ENCODE measurements around the gene ADGRF1.
"Not testable (repeated sequence)": the region's sequence is repeated elsewhere in the genome, so short reads cannot be mapped to it uniquely, and the experiment has no call there.

The ADGRF1 gene

DNA sequence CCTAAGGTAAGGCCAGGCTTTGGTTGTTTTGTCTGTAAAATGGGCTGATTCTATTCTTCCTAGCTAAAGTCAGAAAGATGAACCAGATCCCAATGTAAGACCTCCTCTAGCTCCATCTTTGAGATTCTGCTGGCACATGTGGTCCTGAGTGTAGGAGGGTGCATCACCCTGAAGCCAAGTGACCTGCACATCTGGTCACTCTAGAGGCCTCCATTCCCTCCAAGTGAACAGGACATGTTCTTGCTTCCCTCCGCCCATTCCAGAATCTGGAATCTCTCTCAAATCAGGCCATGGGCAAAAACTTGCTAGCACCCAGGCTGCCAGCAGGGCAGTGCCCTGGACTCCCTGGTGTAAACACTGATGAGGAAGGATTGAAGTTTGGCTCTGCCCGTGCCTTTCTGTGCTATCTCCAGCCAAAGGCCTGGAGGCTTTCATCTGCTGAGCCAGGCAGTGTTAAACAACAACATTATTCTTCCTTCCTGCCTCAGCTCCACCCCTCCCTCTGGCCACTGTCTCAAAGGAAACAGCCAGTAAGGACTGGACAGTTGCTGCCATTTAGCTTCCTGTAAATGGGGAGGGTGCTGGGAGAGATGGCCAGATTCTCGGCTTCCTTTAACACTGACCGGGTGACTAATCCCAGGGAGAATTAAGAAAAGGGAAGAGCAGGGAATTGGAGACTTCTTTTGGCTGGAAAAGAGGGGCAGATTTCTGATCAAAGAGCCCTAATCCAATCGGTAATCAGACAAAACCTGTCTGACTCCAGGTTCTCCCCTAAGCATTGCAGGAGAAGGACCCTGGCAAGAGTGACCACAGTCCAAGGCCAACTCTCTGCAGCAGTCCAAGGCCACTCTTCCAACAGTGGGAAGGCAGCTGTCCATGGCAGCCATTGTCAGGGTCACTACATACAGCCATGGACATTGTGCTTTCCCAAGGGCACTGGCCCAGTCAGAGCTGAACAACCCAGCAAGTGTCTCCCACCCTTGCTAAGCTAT, 19.5 kb upstream of the ADGRF1 start:
- in situ Hi-C loops (cut with HindIII; ENCODE audit: low sequenced_read_pairs): no loop called here

DNA sequence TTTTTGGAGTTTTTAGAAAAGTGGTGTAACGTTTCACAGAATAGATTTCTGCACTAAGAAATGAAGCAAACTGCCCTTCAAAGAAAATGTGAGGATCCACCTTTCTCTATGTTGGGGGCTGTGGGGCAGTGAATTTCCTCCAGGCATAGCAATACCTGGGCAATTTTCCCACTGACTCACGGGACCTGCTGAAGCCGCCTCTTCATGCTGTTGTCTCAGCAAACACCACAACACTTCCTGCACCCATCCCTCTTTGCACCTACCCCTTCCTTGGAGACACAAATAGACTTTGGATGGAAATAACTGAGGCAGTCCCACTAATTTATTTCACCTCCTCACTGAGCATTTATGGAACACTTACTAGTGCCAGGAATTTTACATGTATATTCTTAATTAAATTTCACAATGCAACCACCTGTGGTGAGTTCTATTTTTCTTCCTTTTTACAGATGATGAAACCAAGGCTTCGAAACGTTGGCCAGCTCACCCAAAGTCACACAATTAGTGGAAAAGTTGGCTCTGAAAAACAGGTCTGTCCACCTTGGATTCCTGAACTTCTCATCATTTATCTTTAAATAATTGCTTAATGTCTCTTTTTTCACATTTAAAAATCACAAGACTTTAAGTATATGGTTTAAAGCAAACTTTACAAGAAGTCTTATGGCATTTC, 17.2 kb upstream of the ADGRF1 start:
- in situ Hi-C loops (cut with HindIII; ENCODE audit: low sequenced_read_pairs): no loop called here

DNA sequence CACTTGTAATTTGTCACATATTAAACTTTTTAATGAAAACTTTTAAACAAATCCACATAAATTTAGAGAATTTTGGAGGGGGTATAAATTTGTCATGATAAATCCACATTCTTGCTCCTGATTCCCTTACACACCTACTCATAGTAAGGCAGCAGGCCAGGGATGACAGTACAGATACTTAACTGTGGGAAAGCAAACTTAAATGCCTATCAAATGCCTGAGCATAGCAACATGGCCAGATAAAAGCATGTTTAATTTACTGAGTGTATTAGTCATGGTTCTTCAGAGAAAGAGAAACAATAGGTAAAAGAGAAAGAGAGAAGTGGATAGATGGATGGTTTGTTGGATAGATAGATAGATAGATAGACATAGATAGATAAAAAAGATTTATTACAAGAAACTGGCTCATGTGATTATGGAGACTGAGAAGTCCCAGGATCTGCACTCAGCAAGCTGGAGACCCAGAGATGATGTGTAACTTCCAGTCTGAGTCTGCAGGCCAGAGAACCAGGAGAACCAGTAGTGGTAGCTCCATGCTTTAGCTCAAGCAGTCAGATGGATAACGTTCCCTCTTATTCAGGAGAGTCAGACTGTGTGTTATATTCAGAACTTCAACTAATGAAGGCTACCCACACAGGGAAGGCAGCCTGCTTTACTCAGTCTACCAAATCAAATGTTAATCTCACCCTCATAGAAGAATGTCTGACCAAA, 15.9 kb upstream of the ADGRF1 start:
- in situ Hi-C loops (cut with HindIII; ENCODE audit: low sequenced_read_pairs): no loop called here

DNA sequence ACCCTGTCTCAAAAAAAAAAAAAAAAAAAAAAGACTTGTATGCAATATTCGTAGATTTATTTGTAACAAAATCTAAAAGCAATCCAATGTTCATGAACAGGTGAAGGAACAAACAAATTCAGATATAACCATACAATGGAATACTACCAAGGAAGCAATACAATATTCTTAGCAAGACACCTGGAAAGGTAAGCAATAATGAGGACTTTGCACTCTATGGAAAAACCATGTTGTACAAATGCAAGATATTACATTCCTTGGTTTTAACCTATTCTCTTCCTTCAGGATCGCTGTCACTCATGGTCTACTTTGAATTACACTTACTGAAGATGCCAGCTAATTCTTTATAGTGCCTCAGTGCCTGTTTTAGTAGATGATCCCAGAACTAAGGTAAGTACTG, 14.7 kb upstream of the ADGRF1 start:
- in situ Hi-C loops (cut with HindIII; ENCODE audit: low sequenced_read_pairs): no loop called here

DNA sequence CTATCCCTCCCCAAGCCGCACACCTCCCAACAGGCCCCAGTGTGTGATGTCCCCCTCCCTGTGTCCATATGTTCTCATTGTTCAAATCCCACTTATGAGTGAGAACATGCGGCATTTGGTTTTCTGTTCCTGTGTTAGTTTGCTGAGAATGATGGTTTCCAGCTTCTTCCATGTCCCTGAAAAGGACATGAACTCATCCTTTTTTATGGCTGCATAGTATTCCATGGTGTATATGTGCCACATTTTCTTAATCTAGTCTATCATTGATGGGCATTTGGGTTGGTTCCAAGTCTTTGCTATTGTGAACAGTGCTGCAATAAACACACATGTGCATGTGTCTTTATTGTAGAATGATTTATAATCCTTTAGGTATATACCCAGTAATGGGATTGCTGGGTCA, 12.2 kb upstream of the ADGRF1 start:
- in situ Hi-C loops (cut with HindIII; ENCODE audit: low sequenced_read_pairs): not testable (repeated sequence)

DNA sequence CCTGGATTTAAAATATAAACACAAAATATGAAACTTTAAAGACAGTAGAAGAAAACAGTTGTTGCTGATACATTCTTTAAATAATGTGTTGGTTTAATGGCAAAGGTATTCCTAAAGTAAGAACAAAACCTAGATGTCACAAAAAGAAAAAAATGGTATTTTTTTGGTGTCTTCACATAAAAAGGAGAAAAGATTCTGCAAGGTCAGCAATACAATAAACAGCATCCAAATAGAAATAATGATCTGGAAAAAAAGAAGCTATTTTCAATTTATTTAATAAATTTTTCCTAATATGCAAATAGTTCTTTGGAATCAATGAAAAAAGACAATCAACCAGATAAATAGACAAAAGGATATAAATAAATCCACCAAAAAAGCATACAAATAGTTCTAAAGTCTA, 6.5 kb upstream of the ADGRF1 start:
- in situ Hi-C loops (cut with HindIII; ENCODE audit: low sequenced_read_pairs): no loop called here

DNA sequence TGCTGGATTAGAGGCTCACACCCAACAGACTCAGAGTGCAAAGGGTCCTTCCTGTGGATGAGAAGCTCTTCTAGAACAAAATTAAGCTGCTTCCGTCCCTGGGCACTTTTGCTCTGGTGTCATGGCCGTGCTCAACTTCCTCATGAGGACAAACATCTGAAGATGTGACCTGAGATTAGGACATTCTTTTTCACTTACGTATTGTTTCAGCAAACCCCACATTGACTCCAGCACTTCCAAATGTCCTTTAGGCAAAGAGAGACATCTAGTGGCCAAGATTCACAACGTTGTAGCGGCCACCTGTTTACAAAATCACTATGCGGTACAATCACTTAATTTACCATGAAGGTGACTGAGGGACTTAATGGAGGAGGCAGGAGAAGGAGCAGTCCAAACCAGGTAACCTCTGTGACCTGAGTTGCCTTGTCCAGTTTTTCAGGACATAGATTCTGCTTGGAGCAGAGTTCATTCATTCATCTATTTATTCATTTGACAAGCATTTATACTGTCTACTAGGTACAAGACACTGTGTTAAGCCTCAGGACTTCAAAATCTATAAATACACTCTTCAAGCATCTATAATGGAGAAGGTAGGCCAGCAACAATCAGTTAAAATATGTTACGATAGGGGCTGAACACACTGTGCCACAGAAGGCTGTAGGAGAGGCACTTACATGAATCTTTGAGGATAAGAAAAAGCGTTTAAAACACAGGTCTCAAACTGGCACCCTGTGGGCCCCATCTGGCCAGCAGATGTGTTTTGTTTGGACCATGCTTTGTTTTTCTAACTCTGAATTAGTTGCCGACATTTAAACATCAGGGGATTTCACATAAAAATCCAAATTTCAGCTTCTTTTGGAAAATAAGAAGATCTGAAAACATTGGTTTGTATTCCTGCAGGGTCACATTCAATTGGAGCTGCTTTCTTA, 5.6 kb upstream of the ADGRF1 start:
- in situ Hi-C loops (cut with HindIII; ENCODE audit: low sequenced_read_pairs): no loop called here

DNA sequence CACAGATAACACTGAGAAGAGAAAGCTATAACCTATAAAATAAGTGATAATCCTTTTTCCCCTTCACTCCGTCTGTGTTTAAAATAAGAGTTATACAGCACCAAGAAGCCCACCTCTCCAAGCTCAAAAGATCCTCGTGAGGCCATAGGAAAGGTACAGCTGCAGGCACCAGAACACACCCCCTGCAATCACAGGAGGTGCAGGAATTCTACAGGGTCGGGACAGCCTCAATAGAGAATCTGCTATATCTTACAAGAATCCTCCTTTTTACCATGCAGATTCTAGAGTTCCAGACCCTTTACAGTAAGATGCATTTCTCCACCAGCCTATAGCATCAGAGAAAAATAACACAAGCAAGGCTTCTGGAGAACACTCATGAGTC, 5.0 kb upstream of the ADGRF1 start:
- in situ Hi-C loops (cut with HindIII; ENCODE audit: low sequenced_read_pairs): no loop called here

DNA sequence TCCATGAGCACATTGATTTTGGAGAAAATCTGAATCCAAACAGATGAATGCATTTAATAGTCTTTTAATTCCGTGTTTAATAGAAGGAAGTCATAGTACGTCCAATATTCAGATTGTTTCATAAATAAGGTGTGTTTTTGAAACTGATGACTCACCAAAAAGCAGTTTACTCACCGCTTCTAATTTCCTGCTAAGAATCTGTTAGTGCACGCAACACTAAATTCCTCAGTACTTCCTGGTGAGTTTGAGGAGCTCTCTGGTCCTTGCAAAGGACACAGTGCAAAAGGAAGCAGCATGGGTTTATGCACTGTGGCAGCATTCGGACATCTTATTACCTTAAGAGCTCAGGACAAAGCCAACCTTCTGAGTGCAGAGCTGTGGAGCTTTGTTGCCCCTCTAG, 2.3 kb upstream of the ADGRF1 start:
- in situ Hi-C loops (cut with HindIII; ENCODE audit: low sequenced_read_pairs): no loop called here

DNA sequence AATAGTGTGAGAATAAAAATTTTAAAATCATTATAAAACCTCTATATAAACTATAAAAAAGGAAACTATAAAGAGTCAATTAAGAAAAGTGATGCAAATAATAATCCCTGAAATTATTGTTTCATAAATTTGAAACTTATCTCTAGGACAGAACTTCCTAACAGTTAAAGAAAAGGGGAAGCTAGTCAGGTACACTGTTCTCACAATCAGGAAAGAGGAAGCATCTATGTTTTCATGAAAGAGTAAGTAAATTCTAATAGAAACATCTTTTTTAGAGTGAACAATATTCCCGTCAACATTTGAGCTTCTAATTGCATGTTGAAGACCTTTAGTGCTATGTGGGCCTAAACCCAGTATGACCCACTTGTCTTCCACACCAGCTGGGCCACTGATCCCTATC, 1.2 kb upstream of the ADGRF1 start:
- in situ Hi-C loops (cut with HindIII; ENCODE audit: low sequenced_read_pairs): no loop called here

DNA sequence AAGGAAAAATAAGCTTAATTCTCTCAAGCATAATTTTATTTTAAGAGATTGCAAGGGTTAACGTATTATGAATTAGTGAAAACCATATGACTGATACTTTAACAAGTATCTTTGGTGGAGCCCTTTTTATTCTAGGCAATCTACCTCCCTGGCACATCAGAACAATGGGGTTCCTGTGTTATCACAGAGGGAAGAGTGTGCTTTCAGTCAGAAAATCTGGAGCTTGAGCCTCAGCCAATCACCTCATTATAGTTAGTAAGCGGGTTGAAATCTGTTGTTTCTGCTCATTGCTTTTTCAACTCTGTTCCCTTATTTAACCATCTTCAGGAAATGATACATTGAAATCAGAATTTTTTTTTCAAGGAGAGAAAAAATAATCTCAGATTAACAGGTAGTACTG, 391 bp downstream of the ADGRF1 start:
- in situ Hi-C loops (cut with HindIII; ENCODE audit: low sequenced_read_pairs): no loop called here

DNA sequence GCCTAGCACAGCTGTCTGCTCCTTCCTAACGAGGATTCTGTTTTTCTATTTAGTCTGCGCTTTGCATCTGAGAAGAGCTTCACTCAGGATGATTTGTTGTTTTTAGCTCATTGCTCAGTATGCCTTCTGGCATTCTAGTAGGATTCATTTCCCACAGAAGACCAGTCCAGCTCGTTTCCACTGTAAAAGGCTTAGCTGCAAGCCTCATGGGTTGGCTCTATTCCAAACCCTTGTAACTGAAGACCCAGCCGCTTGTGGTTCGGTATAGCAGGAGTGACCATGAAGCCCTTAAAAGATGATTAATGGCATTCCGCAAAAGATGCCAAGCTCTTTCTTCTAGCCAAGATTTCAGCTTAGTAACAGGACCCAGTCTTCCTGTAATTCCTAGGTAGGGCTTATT, 7.2 kb downstream of the ADGRF1 start:
- in situ Hi-C loops (cut with HindIII; ENCODE audit: low sequenced_read_pairs): no loop called here

DNA sequence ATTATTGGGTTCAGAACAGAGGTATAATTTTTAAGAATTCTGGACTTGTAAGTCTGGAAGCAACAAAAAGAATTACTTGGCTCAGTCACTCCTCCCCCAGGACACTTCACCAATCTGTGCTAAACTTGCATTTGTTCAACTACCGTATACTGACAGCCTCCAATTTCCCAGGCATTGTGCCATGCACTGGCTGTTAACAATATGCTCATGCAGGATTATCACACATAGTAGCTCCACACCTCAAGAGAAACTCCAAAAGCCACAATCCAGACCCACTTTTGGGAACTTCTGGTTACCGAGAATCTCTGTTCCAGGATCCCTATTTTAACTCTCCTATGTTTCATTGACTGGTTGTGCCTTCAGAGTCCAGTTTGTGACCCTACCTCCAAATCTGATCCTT, 7.7 kb downstream of the ADGRF1 start:
- in situ Hi-C loops (cut with HindIII; ENCODE audit: low sequenced_read_pairs): no loop called here

DNA sequence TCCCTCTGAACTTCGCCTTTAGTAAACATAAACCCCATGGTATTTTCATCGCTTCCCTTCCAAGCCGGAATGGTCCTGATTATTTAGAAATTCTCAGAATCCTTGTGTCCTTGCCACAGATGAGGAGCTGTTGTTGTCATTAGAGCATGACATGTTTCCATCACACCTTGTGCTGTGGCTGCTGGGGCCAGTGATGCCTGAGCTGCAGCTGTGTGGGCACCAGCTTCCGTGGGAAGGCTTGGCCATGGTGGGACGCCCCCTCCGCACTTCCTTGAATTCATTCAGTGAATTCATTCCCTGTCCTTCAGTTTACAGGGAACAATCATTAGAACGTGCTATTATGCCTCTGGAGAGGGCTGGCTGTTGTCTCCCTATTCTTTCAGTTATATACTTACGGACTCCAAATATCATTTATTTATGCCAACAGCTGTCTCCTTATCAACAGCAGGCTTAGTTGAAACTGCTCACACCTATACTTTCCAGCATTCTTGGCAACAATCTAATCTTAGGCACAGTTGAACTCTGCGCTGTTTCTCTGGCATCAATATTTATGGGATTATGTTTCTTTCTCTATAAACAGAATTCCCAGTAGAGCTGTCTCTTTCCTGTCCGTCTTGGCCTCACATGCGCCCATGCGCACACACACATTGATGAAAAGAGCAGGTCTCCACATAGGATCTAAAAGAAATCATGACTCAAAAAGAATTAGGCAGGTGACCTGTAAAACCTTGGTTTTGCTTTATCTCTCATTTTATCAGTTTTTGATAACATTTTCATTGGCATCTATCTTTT, 9.0 kb downstream of the ADGRF1 start:
- in situ Hi-C loops (cut with HindIII; ENCODE audit: low sequenced_read_pairs): no loop called here

DNA sequence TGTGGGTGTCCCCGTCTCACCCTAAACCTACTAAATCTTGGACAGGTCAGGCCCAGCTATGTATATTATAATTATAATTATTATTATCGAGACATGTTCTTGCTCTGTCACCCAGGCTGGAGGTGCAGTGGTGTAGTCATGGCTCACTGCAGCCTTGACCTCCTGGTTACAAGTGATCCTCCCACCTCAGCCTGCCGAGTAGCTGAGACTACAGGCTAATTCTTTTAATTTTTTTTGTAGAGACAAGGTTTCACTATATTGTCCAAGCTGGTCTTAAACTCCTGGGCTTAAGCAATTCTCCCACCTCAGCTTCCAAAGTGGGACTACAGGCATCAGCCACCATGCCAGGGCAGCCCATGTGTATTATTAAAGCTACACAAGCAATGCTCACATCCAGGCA, 10.5 kb downstream of the ADGRF1 start:
- in situ Hi-C loops (cut with HindIII; ENCODE audit: low sequenced_read_pairs): no loop called here

DNA sequence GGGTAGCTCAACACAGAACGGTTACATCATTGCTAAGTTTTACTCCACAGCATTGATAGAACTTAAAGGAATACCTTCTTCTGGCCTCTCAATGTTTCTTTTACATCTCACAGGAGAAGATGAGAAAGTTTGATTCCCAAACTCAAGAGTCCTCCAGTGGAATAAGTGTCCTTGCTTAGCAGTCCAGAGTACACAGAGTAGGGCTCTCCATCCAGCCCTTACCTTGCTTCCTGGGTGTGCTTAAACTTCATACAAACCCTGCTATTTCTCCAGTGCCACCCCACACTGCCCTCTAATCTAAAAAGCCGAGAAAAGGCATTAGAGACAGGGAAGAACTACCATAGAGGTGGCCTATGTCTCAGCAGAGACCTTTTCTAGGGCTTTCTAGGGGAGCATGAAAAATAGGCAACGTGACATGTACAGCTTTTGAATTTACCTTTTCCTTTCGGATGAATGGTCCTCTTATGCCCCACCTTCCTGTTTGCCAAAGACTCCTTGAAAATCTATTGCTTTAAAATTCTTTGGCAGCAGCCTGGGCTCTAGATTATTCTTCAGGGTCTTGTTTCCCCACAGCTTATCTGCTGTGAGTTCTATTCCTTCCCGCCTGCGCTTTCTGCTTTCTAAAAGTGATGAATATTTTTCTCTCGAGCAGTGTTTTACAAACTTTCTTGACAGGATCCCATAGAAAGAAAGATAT, 12.1 kb downstream of the ADGRF1 start:
- in situ Hi-C loops (cut with HindIII; ENCODE audit: low sequenced_read_pairs): no loop called here

DNA sequence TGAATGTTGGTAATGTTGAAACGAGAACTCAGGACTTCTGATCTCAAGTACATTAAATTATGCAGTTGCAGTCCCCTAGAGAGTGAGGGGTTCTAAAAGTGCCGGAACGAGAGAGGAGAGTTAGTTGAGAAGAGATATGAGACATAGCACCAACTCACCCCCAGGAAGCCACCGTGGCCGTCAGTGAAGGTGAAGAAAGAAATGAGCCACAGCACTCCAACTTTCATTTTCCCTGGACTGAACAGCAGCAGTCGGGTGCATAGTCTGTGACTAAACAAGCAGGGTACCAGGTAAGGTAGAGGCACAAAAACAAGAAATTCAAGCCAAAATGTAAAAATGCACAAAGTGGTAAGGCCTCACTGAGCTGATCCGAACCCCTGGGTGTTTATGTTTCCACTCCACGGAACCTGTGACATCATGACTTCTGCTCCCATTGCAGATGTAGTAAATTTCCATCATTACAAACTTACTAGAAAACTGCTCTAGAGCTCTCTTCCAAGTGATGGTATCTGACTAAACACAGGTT, 13.2 kb downstream of the ADGRF1 start:
- in situ Hi-C loops (cut with HindIII; ENCODE audit: low sequenced_read_pairs): no loop called here

DNA sequence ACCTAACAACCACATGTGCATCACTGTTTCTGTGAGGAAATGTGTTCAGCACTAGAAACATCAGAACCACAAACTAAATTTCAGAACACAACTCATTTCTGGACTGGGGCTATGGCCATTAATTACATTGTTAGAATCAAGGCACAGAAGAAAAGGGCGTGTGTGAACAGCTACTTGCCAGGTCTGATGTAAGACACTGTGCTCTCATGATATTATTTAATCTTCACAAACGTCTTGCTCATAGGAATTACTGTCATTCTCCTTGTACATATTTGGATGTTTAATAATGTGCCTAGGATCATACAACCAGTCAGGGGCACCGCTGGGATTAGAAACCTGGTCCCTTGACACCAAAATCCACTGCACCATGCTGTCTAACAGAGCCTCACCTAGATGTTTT, 14.8 kb downstream of the ADGRF1 start:
- in situ Hi-C loops (cut with HindIII; ENCODE audit: low sequenced_read_pairs): no loop called here

DNA sequence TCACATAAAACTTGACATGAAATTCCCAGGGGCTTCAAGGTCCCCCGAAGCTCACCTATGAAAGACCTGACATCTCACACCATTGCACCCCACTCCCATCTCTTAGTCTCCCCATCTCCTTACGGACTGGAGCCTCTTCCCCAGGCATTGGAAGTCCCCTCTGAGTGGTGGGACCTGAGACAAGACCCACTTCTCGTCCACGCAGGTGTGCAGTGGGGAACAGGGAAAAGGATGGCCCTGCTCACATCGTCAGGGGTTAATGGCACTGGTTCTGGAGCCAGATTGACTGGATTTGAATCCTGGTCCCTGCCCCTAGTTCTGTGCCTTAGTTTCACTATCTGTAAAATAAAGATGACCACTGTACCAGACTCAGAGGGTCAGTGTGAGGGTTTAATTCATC, 15.5 kb downstream of the ADGRF1 start:
- in situ Hi-C loops (cut with HindIII; ENCODE audit: low sequenced_read_pairs): no loop called here

Measured in DLD1 (cell line).